Activated CD4-positive, alpha-beta T cell treated with anti-CD3 and anti-CD28 coated beads for 36 hours (primary cell): ENCODE data around the gene PLEKHA5. TPM values are rescaled to one million over a fixed set of nuclear protein-coding genes. Genes with fewer than 3 reads are reported as not detected.
"Not testable (repeated sequence)": the region's sequence is repeated elsewhere in the genome, so short reads cannot be mapped to it uniquely, and the experiment has no call there.

Experiments
- ATAC-seq: fragments of 200-7000 bp; cut with Tn5 transposase; one replicate; pipeline ENCODE4 v1.10.0; 2021; ENCODE audit warnings: mild to moderate bottlenecking, moderate library complexity
- CTCF ChIA-PET: fragments of 350-600 bp; sonication (Branson Sonifier 250); formaldehyde crosslinking; loops from one replicate; lab custom pipeline; 2021; ENCODE audit warnings: antibody characterized with exemption; lab: Charles Lee
- POLR2A ChIA-PET: fragments of 350-600 bp; sonication (Branson Sonifier 250); formaldehyde crosslinking; loops from one replicate; lab custom pipeline; 2021; ENCODE audit warnings: antibody characterized with exemption, inconsistent platforms; lab: Charles Lee
- DNase-seq: peaks from one replicate; pipeline ENCODE4 v3.0.0-alpha.2; 2020
- H3K27ac Mint-ChIP-seq: one replicate; pipeline ENCODE4 v1.8.0; 2021; ENCODE audit warnings: mixed read lengths
- H3K27me3 Mint-ChIP-seq: one replicate; pipeline ENCODE4 v1.8.0; 2021; ENCODE audit warnings: mixed read lengths
- H3K36me3 Mint-ChIP-seq: one replicate; pipeline ENCODE4 v1.8.0; 2021; ENCODE audit warnings: low read depth, mixed read lengths
- H3K4me1 Mint-ChIP-seq: one replicate; pipeline ENCODE4 v1.8.0; 2021; ENCODE audit warnings: mixed read lengths
- H3K4me3 Mint-ChIP-seq: one replicate; pipeline ENCODE4 v1.8.0; 2021; ENCODE audit warnings: mild to moderate bottlenecking, moderate library complexity, mixed read lengths
- H3K9me3 Mint-ChIP-seq: one replicate; pipeline ENCODE4 v1.8.0; 2021; ENCODE audit warnings: low read depth, mixed read lengths
- intact Hi-C, 2 experiments: fragments of 100-400 bp; cut with DNase I in 1 of 2; cut with micrococcal nuclease in 1 of 2; formaldehyde crosslinking; loops; one replicate each; pipeline versions ENCODE4 v1.14.2 to v1.15.1; 2022 to 2024; cut with DNase I, micrococcal nuclease
- total RNA-seq, 2 experiments: library from RNA; stranded (reverse); gene quantifications; one replicate each; pipeline ENCODE4 v1.2.3, GENCODE V29; 2021

Gene PLEKHA5
- total RNA-seq = 1 to 10 TPM; 4.5 to 5.7 TPM

- CTCF ChIA-PET = no interaction called here
- peak; percentile 70 for DNase-seq
- POLR2A ChIA-PET = no interaction called here
Measured at GRCh38 chr12:19129486-19130223, at the start of gene PLEKHA5. TSS of gene PLEKHA5 (plus strand) at chr12:19129733. CDS start at chr12:19129800, 67 bp downstream.

GRCh38 chr12:19080918-19081317 is 48.6 kb upstream of the PLEKHA5 start:
- intact Hi-C loops = no loop called here
- ChIA-PET POLR2A (no interaction called here), CTCF (no interaction called here)
- H3K36me3 Mint-ChIP-seq = no peaks in the 10 kb centered on the region
- H3K4me1 Mint-ChIP-seq = no peaks in the 10 kb centered on the region
- no peak overlapping the region for H3K4me3 Mint-ChIP-seq
- no peaks in the 10 kb centered on the region for H3K27me3 Mint-ChIP-seq
- ATAC-seq (no peak), DNase-seq (no peak)
- no peak overlapping the region for H3K27ac Mint-ChIP-seq
- H3K9me3 Mint-ChIP-seq = peaks cover 3% of the 10 kb centered on the region

More at GRCh38 chr12:19129486-19130223, at the start of gene PLEKHA5:
- intact Hi-C loops = loop anchor here in 1 of 2 experiments (5.0 to 10.0 kb wide), 2 partner anchors 305 to 423 kb away; partner anchors contain the start of gene AEBP2
- Mint-ChIP-seq H3K36me3 (no peaks in the 10 kb centered on the region), H3K4me1 (peaks cover 18% of the 10 kb centered on the region), H3K27me3 (peaks cover 15% of the 10 kb centered on the region), H3K27ac (peak within 1 kb of the TSS; percentile 34), H3K9me3 (peaks cover 11% of the 10 kb centered on the region), H3K4me3 (peak within 1 kb of the TSS; percentile 85)
- ATAC-seq = peak; percentile 69

GRCh38 chr12:19082365-19082911 is 47.1 kb upstream of the PLEKHA5 start:
- ATAC-seq (peak; percentile 49), DNase-seq (no peak)
- H3K4me1 Mint-ChIP-seq = no peaks in the 10 kb centered on the region
- POLR2A ChIA-PET = no interaction called here
- intact Hi-C loops = no loop called here
- H3K27me3 Mint-ChIP-seq = no peaks in the 10 kb centered on the region
- no peak overlapping the region for H3K4me3 Mint-ChIP-seq
- CTCF ChIA-PET = no interaction called here
- H3K9me3 Mint-ChIP-seq = peaks cover 3% of the 10 kb centered on the region
- H3K27ac Mint-ChIP-seq = no peak overlapping the region
- H3K36me3 Mint-ChIP-seq = no peaks in the 10 kb centered on the region

- CTCF ChIA-PET = no interaction called here
- Mint-ChIP-seq H3K9me3 (peaks cover 3% of the 10 kb centered on the region), H3K36me3 (no peaks in the 10 kb centered on the region), H3K27me3 (no peaks in the 10 kb centered on the region), H3K27ac (no peak overlapping the region), H3K4me1 (no peaks in the 10 kb centered on the region), H3K4me3 (no peak overlapping the region)
- no peak for DNase-seq
- POLR2A ChIA-PET = no interaction called here
- intact Hi-C loops = no loop called here
- ATAC-seq = no peak
Measured at GRCh38 chr12:19084547-19084946, 45.0 kb upstream of the PLEKHA5 start.

- ChIA-PET CTCF (no interaction called here), POLR2A (no interaction called here)
- Mint-ChIP-seq H3K36me3 (no peaks in the 10 kb centered on the region), H3K27ac (no peak overlapping the region), H3K27me3 (no peaks in the 10 kb centered on the region), H3K9me3 (peaks cover 3% of the 10 kb centered on the region), H3K4me3 (no peak overlapping the region), H3K4me1 (no peaks in the 10 kb centered on the region)
- ATAC-seq = no peak
- intact Hi-C loops = no loop called here
- DNase-seq = no peak
Measured at GRCh38 chr12:19085090-19085489, 44.4 kb upstream of the PLEKHA5 start.

GRCh38 chr12:19088606-19089005 is 40.9 kb upstream of the PLEKHA5 start:
- ATAC-seq (no peak), DNase-seq (no peak)
- Mint-ChIP-seq H3K27me3 (no peaks in the 10 kb centered on the region), H3K9me3 (peaks cover 3% of the 10 kb centered on the region), H3K36me3 (no peaks in the 10 kb centered on the region), H3K4me3 (no peak overlapping the region), H3K27ac (no peak overlapping the region), H3K4me1 (no peaks in the 10 kb centered on the region)
- POLR2A ChIA-PET = no interaction called here
- CTCF ChIA-PET = no interaction called here
- intact Hi-C loops = no loop called here

- CTCF ChIA-PET, H3K4me3 Mint-ChIP-seq, intact Hi-C loops, ATAC-seq, DNase-seq, H3K36me3 Mint-ChIP-seq, H3K9me3 Mint-ChIP-seq, POLR2A ChIA-PET, H3K4me1 Mint-ChIP-seq, H3K27ac Mint-ChIP-seq, H3K27me3 Mint-ChIP-seq: not testable (repeated sequence)
Measured at GRCh38 chr12:19092482-19092881, 37.1 kb upstream of the PLEKHA5 start.

GRCh38 chr12:19093218-19093617 is 36.3 kb upstream of the PLEKHA5 start:
- intact Hi-C loops = no loop called here
- no peak for DNase-seq
- no peaks in the 10 kb centered on the region for H3K36me3 Mint-ChIP-seq
- CTCF ChIA-PET = no interaction called here
- ATAC-seq = no peak
- H3K4me3 Mint-ChIP-seq = no peak overlapping the region
- H3K27ac Mint-ChIP-seq = no peak overlapping the region
- no peaks in the 10 kb centered on the region for H3K4me1 Mint-ChIP-seq
- H3K27me3 Mint-ChIP-seq = no peaks in the 10 kb centered on the region
- no peaks in the 10 kb centered on the region for H3K9me3 Mint-ChIP-seq
- POLR2A ChIA-PET = no interaction called here

GRCh38 chr12:19095331-19095730 is 34.2 kb upstream of the PLEKHA5 start:
- ATAC-seq = no peak
- no peaks in the 10 kb centered on the region for H3K36me3 Mint-ChIP-seq
- POLR2A ChIA-PET = no interaction called here
- H3K27ac Mint-ChIP-seq = no peak overlapping the region
- H3K4me3 Mint-ChIP-seq = no peak overlapping the region
- H3K9me3 Mint-ChIP-seq = no peaks in the 10 kb centered on the region
- H3K4me1 Mint-ChIP-seq = no peaks in the 10 kb centered on the region
- CTCF ChIA-PET = no interaction called here
- intact Hi-C loops = no loop called here
- H3K27me3 Mint-ChIP-seq = no peaks in the 10 kb centered on the region
- DNase-seq = no peak

- intact Hi-C loops = no loop called here
- POLR2A ChIA-PET = no interaction called here
- H3K27ac Mint-ChIP-seq = no peak overlapping the region
- H3K4me3 Mint-ChIP-seq = no peak overlapping the region
- no peaks in the 10 kb centered on the region for H3K36me3 Mint-ChIP-seq
- no peaks in the 10 kb centered on the region for H3K4me1 Mint-ChIP-seq
- H3K27me3 Mint-ChIP-seq = no peaks in the 10 kb centered on the region
- no peak for DNase-seq
- no peaks in the 10 kb centered on the region for H3K9me3 Mint-ChIP-seq
- CTCF ChIA-PET = no interaction called here
- no peak for ATAC-seq
Measured at GRCh38 chr12:19095756-19096480, 33.6 kb upstream of the PLEKHA5 start.

GRCh38 chr12:19105463-19105862 is 24.1 kb upstream of the PLEKHA5 start:
- no peaks in the 10 kb centered on the region for H3K36me3 Mint-ChIP-seq

GRCh38 chr12:19107750-19108149 is 21.8 kb upstream of the PLEKHA5 start:
- ChIA-PET CTCF (no interaction called here), POLR2A (no interaction called here)
- Mint-ChIP-seq H3K27ac (no peak overlapping the region), H3K27me3 (peaks cover 4% of the 10 kb centered on the region), H3K36me3 (no peaks in the 10 kb centered on the region), H3K4me3 (no peak overlapping the region), H3K4me1 (no peaks in the 10 kb centered on the region), H3K9me3 (no peaks in the 10 kb centered on the region)
- ATAC-seq = no peak
- DNase-seq = no peak
- intact Hi-C loops = no loop called here

More at GRCh38 chr12:19105463-19105862, 24.1 kb upstream of the PLEKHA5 start:
- peaks cover 4% of the 10 kb centered on the region for H3K27me3 Mint-ChIP-seq
- H3K4me1 Mint-ChIP-seq = no peaks in the 10 kb centered on the region
- ChIA-PET CTCF (no interaction called here), POLR2A (no interaction called here)
- no peak for ATAC-seq
- no peaks in the 10 kb centered on the region for H3K9me3 Mint-ChIP-seq
- no peak overlapping the region for H3K4me3 Mint-ChIP-seq
- no peak for DNase-seq
- no peak overlapping the region for H3K27ac Mint-ChIP-seq
- intact Hi-C loops = no loop called here
